ENCODE results near the gene ACD. TPM values are rescaled to one million over a fixed set of nuclear protein-coding genes. Genes with fewer than 3 reads are reported as not detected.

The ACD gene
- total RNA-seq, 1 experiment from 2014 or later, result 46.1 TPM

DNA sequence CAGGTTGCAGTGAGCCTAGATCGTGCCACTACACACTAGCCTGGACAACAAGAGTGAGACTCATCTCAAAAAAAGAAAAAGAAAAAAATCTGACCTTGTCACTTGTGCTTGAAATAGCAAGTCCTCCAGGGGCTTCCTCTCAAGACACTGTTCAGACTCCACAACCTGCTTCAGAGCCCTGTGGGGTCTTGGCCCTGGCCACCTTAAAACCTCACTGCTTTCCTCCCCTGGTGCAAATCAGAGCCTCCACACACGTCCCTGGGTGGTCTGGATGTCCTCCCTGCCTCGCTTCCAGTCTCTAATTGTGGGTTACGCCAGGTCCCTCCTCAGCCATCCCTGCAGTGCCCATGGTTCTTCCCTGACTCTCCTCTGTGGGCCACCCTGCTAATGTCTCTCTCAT lies 4.7 kb downstream of the ACD start:
- H3K27ac Mint-ChIP-seq (ENCODE audit: unreplicated experiment), result no peak overlapping the region
- no peaks in the 10 kb centered on the region for H3K27me3 Mint-ChIP-seq (ENCODE audit: insufficient read depth, unreplicated experiment)
- BruUV-seq (replicated peaks), result no TSS peak
- no peaks in the 10 kb centered on the region for H3K4me1 Mint-ChIP-seq (ENCODE audit: low read depth, unreplicated experiment)
- H3K9me3 Mint-ChIP-seq (ENCODE audit: unreplicated experiment), result no peaks in the 10 kb centered on the region
- no peaks in the 10 kb centered on the region for H3K9me3 ChIP-seq
- peaks cover 12% of the 10 kb centered on the region for H3K4me1 ChIP-seq
- TF ChIP-seq CTCF (IDR thresholded peaks at IDR 0.05; ENCODE audit: insufficient read depth in 1 of 2, low read depth in 1 of 2, low read length in 1 of 2, severe bottlenecking in 1 of 2, unreplicated experiment in 1 of 2), result no peak
- no peak overlapping the region for H3K4me3 Mint-ChIP-seq (ENCODE audit: unreplicated experiment)
- peaks cover 27% of the 10 kb centered on the region for H3K36me3 Mint-ChIP-seq (ENCODE audit: insufficient read depth, unreplicated experiment)
- POLR2A ChIA-PET, result no interaction called here
- no peak overlapping the region for H3K4me3 ChIP-seq (ENCODE audit: low read depth, low read length)
- CTCF ChIA-PET, result no interaction called here
- no peaks in the 10 kb centered on the region for H3K36me3 ChIP-seq (ENCODE audit: control insufficient read depth, insufficient read depth, low read length)
- no peaks in the 10 kb centered on the region for H3K27me3 ChIP-seq (replicated peaks; ENCODE audit: control insufficient read depth, insufficient read depth, low read length)
- intact Hi-C loops (cut with micrococcal nuclease; ENCODE audit: unreplicated experiment), result no loop called here
- DNase-seq, result no peak

DNA sequence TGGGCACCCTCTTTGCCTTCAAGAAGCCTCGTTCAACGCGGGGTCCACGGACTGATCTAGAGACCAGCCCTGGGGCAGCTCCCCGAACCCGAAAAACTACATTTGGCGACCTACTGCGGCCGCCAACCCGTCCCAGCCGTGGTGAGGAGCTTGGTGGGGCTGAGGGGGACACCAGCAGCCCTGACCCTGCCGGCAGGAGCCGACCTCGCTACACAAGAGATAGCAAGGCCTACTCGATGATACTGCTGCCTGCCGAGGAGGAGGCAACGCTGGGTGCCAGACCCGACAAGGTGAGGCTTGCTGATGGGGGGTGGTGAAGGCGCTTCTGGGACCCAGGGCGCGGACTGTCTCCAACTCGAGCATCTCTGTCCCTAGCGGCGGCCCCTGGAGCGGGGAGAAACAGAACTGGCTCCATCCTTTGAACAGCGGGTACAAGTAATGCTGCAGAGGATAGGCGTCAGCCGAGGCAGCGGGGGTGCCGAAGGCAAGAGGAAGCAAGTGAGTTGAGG lies 5.6 kb downstream of the ACD start:
- Histone ChIP-seq H3K4me1 (peaks cover 12% of the 10 kb centered on the region), H3K27me3 (replicated peaks; ENCODE audit: control insufficient read depth, insufficient read depth, low read length) (no peaks in the 10 kb centered on the region), H3K36me3 (ENCODE audit: control insufficient read depth, insufficient read depth, low read length) (no peaks in the 10 kb centered on the region), H3K9me3 (no peaks in the 10 kb centered on the region), H3K4me3 (ENCODE audit: low read depth, low read length) (no peak overlapping the region)
- CTCF ChIA-PET, result interaction anchor here (0.6 kb wide), 1 partner anchor 14 kb away, joined by 4 read pairs; no protein-coding TSS in a partner anchor
- H3K27me3 Mint-ChIP-seq (ENCODE audit: insufficient read depth, unreplicated experiment), result no peaks in the 10 kb centered on the region
- no peaks in the 10 kb centered on the region for H3K4me1 Mint-ChIP-seq (ENCODE audit: low read depth, unreplicated experiment)
- POLR2A ChIA-PET, result no interaction called here
- DNase-seq, result peak in 1 of 2 experiments; percentile 37
- H3K36me3 Mint-ChIP-seq (ENCODE audit: insufficient read depth, unreplicated experiment), result peaks cover 18% of the 10 kb centered on the region
- no peak overlapping the region for H3K4me3 Mint-ChIP-seq (ENCODE audit: unreplicated experiment)
- H3K27ac Mint-ChIP-seq (ENCODE audit: unreplicated experiment), result no peak overlapping the region
- intact Hi-C loops (cut with micrococcal nuclease; ENCODE audit: unreplicated experiment), result no loop called here
- TF ChIP-seq CTCF (IDR thresholded peaks at IDR 0.05; ENCODE audit: insufficient read depth in 1 of 2, low read depth in 1 of 2, low read length in 1 of 2, severe bottlenecking in 1 of 2, unreplicated experiment in 1 of 2), result no peak
- BruUV-seq (replicated peaks), result no TSS peak
- no peaks in the 10 kb centered on the region for H3K9me3 Mint-ChIP-seq (ENCODE audit: unreplicated experiment)

DNA sequence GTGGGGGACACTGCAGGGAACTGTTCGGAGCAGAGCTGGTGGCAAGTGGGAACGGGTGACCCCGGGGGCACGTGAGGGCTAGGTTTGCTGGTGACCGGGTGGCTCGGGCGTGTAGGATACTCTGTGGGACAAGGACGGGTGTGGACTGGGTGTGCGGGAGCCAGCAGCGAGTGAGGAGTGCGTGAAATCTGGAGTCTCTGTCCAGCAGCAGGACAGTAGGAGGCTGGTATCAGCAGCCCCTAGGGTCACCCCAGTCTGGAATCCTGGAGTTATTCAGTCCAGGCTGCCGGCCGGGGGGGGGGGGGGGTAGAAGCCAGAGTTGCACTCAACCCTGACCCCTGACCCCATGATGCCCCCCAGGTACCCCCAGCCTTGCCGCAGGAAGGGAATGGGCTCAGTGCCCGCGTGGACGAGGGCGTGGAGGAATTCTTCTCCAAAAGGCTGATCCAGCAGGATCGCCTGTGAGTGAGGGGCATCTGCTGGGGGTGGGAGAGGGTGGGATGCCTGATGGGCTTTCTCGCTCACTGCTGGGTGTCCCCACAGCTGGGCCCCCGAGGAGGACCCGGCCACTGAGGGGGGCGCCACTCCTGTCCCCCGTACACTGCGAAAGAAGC lies 6.2 kb downstream of the ACD start:
- intact Hi-C loops (cut with micrococcal nuclease; ENCODE audit: unreplicated experiment), result no loop called here
- no TSS peak for BruUV-seq (replicated peaks)
- Histone ChIP-seq H3K27me3 (replicated peaks; ENCODE audit: control insufficient read depth, insufficient read depth, low read length) (no peaks in the 10 kb centered on the region), H3K36me3 (ENCODE audit: control insufficient read depth, insufficient read depth, low read length) (no peaks in the 10 kb centered on the region), H3K4me1 (peaks cover 8% of the 10 kb centered on the region), H3K4me3 (ENCODE audit: low read depth, low read length) (peak overlapping the region; percentile 70), H3K9me3 (no peaks in the 10 kb centered on the region)
- ChIA-PET CTCF (interaction anchor here (0.6 kb wide), 2 partner anchors 13 to 340 kb away, joined by 4 to 5 read pairs; no protein-coding TSS in a partner anchor), POLR2A (interaction anchor here (0.6 kb wide), 1 partner anchor 284 kb away, joined by 7 read pairs; no protein-coding TSS in a partner anchor)
- peak in 1 of 2 experiments; percentile 38 for DNase-seq
- no peaks in the 10 kb centered on the region for H3K9me3 Mint-ChIP-seq (ENCODE audit: unreplicated experiment)
- H3K4me3 Mint-ChIP-seq (ENCODE audit: unreplicated experiment), result peak overlapping the region; percentile 71
- no peak overlapping the region for H3K27ac Mint-ChIP-seq (ENCODE audit: unreplicated experiment)
- no peaks in the 10 kb centered on the region for H3K4me1 Mint-ChIP-seq (ENCODE audit: low read depth, unreplicated experiment)
- no peak for TF ChIP-seq CTCF (IDR thresholded peaks at IDR 0.05; ENCODE audit: insufficient read depth in 1 of 2, low read depth in 1 of 2, low read length in 1 of 2, severe bottlenecking in 1 of 2, unreplicated experiment in 1 of 2)
- H3K36me3 Mint-ChIP-seq (ENCODE audit: insufficient read depth, unreplicated experiment), result peaks cover 13% of the 10 kb centered on the region
- no peaks in the 10 kb centered on the region for H3K27me3 Mint-ChIP-seq (ENCODE audit: insufficient read depth, unreplicated experiment)
